ENCODE measurements around the gene SSUH2.

The SSUH2 gene

DNA sequence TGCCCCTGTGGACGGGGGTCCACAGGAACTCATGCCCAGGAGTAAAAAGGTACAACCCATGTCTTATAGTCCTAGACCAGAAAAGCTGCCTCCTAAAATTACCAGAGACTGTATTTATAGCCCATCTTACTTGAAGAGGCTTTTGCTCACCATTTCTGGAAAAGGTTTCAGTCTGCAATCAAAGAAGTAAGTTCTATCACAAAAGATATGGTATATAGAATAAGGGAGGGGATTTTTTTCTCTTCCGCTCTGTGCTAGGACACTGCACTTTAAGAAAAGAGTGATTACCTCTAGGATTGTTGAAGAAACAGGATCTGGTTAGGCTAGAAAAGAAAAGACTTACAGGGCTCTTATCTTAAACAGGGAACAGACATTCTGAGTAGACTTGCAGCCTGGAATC, 2.6 kb downstream of the SSUH2 start:
- no peak for TF ChIP-seq JUND (IDR thresholded peaks at IDR 0.05; ENCODE audit: low read depth)
- in situ Hi-C loops (cut with HindIII; ENCODE audit: low pct_unique_long_range_greater_than_20kb, low sequenced_read_pairs) = no loop called here
- no peak for DNase-seq (ENCODE audit: low read depth in 1 of 2, low spot score in 1 of 2)

DNA sequence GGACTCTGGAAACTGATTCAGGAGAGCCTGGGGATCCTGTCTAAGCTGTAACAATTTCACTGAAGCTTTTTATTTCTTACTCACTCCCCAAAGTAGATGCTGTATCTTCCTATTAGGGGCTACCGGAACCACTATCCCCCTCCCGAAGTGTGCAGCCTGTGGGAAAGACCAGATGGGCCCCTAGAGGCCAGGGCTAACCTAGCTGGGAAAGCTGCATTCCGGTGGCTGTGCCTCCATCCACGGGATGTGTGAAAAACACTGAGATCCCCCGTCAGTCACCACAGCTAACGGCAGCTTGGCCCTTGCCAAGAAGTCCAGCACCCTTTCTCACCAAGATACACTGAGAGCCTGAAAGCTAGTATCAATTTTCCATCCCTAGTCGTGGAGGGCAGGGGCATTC, 3.1 kb downstream of the SSUH2 start:
- DNase-seq (ENCODE audit: low read depth in 1 of 2, low spot score in 1 of 2) = no peak
- TF ChIP-seq JUND (IDR thresholded peaks at IDR 0.05; ENCODE audit: low read depth) = no peak
- in situ Hi-C loops (cut with HindIII; ENCODE audit: low pct_unique_long_range_greater_than_20kb, low sequenced_read_pairs) = no loop called here

DNA sequence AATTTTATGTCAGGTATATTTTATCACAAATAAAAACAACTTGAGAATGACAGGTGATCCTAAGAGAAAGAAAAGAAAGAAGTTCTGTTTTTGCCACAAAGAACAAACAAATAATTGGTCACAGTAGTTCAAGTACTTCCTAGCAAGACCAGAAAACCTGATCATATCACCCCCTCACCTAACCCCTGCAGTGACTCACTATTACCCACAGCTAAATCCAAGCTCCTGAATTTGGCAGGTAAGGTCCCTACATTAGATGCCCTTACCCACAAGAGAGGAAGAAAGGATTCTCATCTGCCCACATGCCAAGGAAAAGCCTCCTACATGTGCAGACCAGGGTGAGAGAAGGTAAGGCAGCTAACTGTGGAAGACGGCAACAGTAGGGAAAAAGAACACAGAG, 4.4 kb downstream of the SSUH2 start:
- in situ Hi-C loops (cut with HindIII; ENCODE audit: low pct_unique_long_range_greater_than_20kb, low sequenced_read_pairs) = no loop called here
- no peak for DNase-seq (ENCODE audit: low read depth in 1 of 2, low spot score in 1 of 2)

DNA sequence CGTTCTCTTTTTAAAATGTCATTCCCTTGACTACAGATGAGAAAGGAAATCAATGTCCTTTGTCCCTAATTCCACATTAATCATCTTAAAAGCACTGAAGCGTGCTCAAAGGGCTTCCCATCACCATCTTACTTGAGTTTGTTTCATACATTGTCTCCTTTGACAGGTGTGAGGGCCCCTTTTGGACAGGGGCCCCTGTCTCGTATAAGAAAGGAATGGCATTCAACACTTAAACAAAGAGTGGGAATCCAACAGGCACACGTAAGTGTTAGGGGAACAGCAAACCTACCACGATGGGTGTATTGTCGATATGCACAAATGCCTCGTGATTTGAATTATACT, 5.0 kb downstream of the SSUH2 start:
- in situ Hi-C loops (cut with HindIII; ENCODE audit: low pct_unique_long_range_greater_than_20kb, low sequenced_read_pairs) = no loop called here
- DNase-seq (ENCODE audit: low read depth in 1 of 2, low spot score in 1 of 2) = no peak
- no peak for TF ChIP-seq JUND (IDR thresholded peaks at IDR 0.05; ENCODE audit: low read depth)

More for the DNA sequence above, 4.4 kb downstream of the SSUH2 start:
- no peak for TF ChIP-seq JUND (IDR thresholded peaks at IDR 0.05; ENCODE audit: low read depth)

DNA sequence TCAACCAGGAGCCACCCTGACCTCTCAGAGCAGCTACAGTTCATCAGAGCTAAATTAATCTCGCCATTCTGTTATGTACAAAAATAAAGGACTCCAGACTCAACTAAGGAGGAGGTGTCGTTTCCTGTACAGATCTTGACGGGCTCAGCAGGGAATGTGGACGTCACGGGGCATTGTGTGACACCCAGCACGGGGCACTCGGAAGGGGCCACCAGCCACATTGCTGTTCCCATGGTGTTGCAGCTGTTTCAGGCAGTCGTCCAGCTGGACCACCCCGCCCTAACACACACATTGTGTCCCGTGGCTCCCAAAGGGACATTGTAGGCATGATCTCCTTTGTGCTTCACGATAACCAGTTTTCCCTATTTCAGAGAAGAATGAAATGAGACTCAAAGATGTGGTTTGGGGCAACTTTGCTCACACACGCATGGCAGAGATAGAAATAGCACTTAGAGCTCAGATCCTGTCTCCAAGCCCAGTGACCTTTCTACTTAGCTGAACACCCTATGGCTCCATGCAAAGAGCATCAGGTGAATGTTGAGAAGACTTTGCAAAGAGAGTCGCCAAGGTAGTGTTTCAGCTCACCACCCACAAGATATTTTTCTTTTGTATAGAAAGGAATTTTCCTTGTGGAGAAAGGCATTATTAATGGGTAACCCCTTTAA, 5.5 kb downstream of the SSUH2 start:
- DNase-seq (ENCODE audit: low read depth in 1 of 2, low spot score in 1 of 2) = no peak
- in situ Hi-C loops (cut with HindIII; ENCODE audit: low pct_unique_long_range_greater_than_20kb, low sequenced_read_pairs) = no loop called here
- no peak for TF ChIP-seq JUND (IDR thresholded peaks at IDR 0.05; ENCODE audit: low read depth)

DNA sequence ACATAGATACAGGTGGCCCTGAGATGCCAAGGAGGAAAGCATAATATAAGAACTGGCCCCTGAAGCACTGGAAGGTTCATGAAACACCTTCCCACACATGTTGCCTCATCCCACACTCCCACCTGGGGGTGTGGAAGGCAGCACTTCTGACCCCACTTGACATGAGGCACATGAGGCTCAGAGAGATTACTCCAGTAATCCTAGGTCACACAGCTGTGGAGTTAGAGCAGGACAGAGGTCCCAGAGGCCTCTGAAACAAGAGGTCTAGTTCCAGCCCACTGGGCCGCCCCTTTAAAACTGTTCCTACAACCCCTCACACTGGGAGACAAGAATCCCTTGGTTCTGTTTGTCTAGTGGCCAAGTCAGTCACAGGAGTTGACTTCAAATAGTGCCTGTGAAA, 7.2 kb downstream of the SSUH2 start:
- TF ChIP-seq JUND (IDR thresholded peaks at IDR 0.05; ENCODE audit: low read depth) = no peak
- DNase-seq (ENCODE audit: low read depth in 1 of 2, low spot score in 1 of 2) = no peak
- in situ Hi-C loops (cut with HindIII; ENCODE audit: low pct_unique_long_range_greater_than_20kb, low sequenced_read_pairs) = no loop called here

DNA sequence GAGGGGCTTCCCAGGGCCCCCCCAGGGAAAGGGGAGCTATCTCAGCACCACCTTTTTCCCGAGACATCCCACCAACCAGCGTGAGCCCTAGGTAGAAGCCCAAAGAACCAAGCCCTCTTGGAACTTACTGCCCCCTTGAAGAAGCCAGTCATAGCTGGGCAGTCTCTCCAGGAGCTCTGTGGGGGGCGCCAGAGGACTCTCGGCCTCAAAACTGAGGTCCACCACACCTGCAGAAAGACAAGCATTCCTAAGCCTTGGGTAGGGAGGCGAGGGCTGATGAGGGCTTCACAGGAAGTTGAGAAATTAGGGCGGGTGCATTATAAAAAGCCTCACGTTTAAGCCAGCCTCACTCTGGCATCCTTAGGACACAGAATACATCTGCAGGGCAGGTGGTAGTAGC, 9.0 kb downstream of the SSUH2 start:
- in situ Hi-C loops (cut with HindIII; ENCODE audit: low pct_unique_long_range_greater_than_20kb, low sequenced_read_pairs) = no loop called here
- TF ChIP-seq JUND (IDR thresholded peaks at IDR 0.05; ENCODE audit: low read depth) = no peak
- DNase-seq (ENCODE audit: low read depth in 1 of 2, low spot score in 1 of 2) = no peak

DNA sequence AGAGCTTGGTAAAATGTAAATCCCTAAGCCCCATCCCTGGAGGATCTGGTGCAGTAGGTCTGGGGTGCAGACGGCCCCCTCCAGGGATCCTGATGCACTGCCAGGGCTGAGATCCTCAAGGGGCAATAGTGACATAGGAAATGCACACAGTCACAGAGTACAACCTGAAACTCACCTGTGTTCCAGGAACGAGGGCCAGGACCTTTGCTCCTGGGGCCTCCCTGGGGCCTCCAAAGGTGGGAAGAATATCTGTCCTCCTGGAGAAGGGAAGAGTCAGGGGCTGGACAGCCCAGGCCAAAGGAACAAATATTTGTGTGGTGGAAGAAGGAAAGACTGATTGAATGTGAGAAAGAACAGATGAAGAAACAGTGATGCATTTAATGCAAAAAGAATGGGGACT, 9.5 kb downstream of the SSUH2 start:
- no peak for DNase-seq (ENCODE audit: low read depth in 1 of 2, low spot score in 1 of 2)
- TF ChIP-seq JUND (IDR thresholded peaks at IDR 0.05; ENCODE audit: low read depth) = no peak
- in situ Hi-C loops (cut with HindIII; ENCODE audit: low pct_unique_long_range_greater_than_20kb, low sequenced_read_pairs) = no loop called here

DNA sequence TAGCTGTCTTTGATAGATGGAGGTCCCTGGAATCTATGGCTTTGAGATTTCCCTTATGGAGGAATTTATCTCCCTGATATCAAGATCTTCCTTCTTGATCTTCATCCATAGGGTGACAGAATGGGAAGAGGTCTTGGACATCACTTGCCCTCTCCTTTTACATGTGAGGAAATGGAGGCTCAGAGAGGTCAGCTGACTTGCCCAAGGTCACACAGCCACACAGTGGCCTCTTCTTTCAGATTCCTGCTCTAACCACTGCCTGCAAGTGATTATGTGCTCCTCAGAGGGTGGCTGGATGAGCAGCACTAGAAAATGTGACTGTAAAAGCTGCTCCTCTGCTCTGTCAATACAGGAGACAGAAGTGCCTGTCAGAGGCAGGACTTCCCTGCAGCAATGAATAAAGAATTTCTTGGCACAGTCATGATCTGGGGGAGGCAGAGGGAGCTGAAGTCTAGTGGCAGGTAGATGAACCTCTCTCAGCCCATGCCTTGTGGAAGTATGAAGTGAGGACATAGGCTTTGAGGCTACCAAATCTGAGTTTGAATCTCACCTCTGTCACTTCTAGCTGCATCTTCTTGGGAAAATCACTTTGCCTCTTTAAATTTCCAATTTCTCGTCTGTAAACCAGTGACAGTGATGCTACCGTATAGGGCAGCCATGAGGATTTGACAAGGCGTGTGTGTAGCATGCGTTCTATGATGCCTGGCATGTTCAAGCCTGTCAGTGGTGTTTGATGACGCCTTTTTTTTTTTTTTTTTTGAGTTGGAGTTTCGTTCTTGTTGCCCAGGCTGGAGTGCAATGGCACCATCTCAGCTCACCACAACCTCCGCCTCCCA, 12.0 kb downstream of the SSUH2 start:
- peak in 1 of 2 experiments; percentile 29 for DNase-seq (ENCODE audit: low read depth in 1 of 2, low spot score in 1 of 2)
- in situ Hi-C loops (cut with HindIII; ENCODE audit: low pct_unique_long_range_greater_than_20kb, low sequenced_read_pairs) = no loop called here
- no peak for TF ChIP-seq JUND (IDR thresholded peaks at IDR 0.05; ENCODE audit: low read depth)

DNA sequence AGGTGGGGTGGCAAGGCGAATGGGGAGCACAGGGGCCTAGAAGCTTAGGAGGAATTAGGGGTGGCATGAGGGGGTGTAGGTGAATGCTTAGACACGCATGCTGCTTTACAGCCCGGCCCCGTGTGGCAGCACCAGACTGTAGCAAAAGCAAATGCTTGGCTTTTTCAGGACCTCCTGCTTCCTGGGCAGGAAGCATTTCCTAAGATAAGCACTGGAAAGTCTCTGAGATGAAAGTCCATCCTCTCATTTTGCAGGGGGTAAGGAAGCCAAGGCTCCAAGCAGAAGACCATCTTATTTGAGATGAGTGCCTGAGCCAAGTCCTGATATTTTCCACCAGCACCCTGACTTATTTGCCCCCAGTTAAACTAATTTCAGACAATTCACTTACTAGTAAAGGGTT, 12.9 kb downstream of the SSUH2 start:
- TF ChIP-seq JUND (IDR thresholded peaks at IDR 0.05; ENCODE audit: low read depth) = no peak
- no peak for DNase-seq (ENCODE audit: low read depth in 1 of 2, low spot score in 1 of 2)

DNA sequence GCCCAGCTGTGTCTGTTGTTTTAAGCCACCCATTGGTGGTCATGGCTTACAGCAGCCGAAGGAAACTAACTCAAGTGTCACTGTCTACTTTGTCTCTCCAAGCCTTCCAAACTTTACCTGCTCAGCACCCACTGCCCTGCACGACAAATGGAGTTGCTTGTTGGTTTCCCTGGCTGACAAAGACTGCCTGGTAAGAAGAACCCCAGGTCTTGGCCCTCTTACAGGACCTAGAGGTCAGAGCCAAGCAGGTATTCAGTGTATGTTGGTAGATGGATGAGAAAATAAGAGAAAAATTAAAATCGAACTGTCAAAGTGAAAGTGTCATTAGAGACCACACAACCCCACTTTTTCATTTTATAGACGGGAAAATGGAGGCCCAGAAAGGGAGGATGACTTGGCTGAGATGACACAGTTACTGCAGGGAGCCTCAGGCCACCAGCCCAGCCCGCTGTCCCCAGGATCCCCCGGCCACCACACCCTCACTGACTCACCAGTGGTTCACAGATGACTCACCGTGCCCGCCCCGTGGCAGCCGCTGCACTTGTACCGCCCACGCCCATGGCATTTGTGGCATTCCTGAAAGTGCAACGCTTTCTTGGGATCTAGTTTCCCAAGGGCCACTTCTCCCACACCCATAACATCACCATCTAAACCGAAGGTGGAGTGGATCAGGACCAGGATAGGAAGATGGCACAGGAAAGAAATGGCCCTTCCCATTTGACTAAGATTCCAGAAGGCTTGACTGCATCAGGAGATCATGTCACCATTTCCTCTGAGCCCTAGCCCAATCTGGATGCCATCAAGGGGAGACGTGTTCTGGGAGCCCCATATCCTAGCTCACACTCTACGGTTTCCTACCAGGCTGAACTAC, 15.2 kb downstream of the SSUH2 start:
- TF ChIP-seq JUND (IDR thresholded peaks at IDR 0.05; ENCODE audit: low read depth) = no peak; the same call in 1 of the 2 replicates
- peak in 1 of 2 experiments; percentile 80 for DNase-seq (ENCODE audit: low read depth in 1 of 2, low spot score in 1 of 2)

More for the DNA sequence above, 12.9 kb downstream of the SSUH2 start:
- in situ Hi-C loops (cut with HindIII; ENCODE audit: low pct_unique_long_range_greater_than_20kb, low sequenced_read_pairs) = no loop called here

DNA sequence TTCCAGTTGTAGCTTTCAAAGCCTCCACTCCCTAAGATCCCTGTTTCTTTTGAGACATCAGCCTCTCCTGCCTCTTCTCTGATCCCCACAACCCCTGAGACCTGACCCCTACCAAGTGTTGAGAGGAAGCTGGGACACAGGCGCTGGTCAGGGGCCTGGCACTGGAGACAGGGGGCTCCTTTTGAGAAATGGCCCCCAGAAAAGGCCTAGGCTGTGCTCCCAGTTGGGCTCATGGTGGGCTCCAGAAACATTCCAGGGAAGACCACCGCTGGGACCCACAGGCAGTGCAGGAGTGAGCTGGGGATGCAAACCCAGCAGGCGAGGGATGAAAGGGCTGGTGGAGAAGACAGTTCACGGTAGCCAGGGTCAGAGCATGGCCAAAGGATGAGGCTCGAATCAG, 16.6 kb downstream of the SSUH2 start:
- no peak for DNase-seq (ENCODE audit: low read depth in 1 of 2, low spot score in 1 of 2)
- TF ChIP-seq JUND (IDR thresholded peaks at IDR 0.05; ENCODE audit: low read depth) = no peak
- in situ Hi-C loops (cut with HindIII; ENCODE audit: low pct_unique_long_range_greater_than_20kb, low sequenced_read_pairs) = no loop called here

More for the DNA sequence above, 15.2 kb downstream of the SSUH2 start:
- in situ Hi-C loops (cut with HindIII; ENCODE audit: low pct_unique_long_range_greater_than_20kb, low sequenced_read_pairs) = no loop called here
